A549 treated with GW870086 at 1 μM for 4 hours (cell line): ENCODE results near the gene RRM2. TPM values are rescaled to one million over a fixed set of nuclear protein-coding genes. Genes with fewer than 3 reads are reported as not detected.

Experiments
- total RNA-seq: library from RNA; stranded (reverse); fragments of 200-300 nt; extraction: Qiagen RNA extraction; gene quantifications from 5 replicates; pipeline ENCODE4 v1.2.3, GENCODE V29; 2022; ENCODE audit warnings: low read depth

Gene RRM2
- total RNA-seq: 164 to 245 TPM (median 239 TPM) in 5 replicates

GRCh38 chr2:10122500-10123280 lies at the start of gene RRM2:
Gene RRM2, plus strand, starts transcription at chr2:10122739. Its CDS starts 60 bp downstream, at chr2:10122799.

GRCh38 chr2:10079870-10080535 lies 42.5 kb upstream of the RRM2 start, which contains the start of gene CYS1:
Gene CYS1, minus strand, starts transcription at chr2:10080411. Its CDS starts 188 bp downstream, at chr2:10080223.

Other genes with a start within 250 kb of the RRM2 start
- gene GRHL1, start 171.0 kb upstream of the RRM2 start, total RNA-seq: 0.65 to 1.4 TPM (median 0.85 TPM) in 5 replicates
- 2.6 to 4.6 TPM (median 3.8 TPM) in 5 replicates for gene KLF11, start 79.2 kb upstream of the RRM2 start, total RNA-seq
- gene CYS1, start 42.3 kb upstream of the RRM2 start, total RNA-seq: 1.2 to 1.5 TPM (median 1.3 TPM) in 5 replicates
- gene HPCAL1, start 180.2 kb downstream of the RRM2 start, total RNA-seq: 164 to 228 TPM (median 226 TPM) in 5 replicates